H9 (cell line): Measurements from ENCODE around the gene MYH11. TPM values are rescaled to one million over a fixed set of nuclear protein-coding genes. Genes with fewer than 3 reads are reported as not detected.

ENCODE experiments used
- DNase-seq: peaks from one replicate; pipeline ENCODE4 v3.0.0-alpha.2; 2017
- H2AFZ ChIP-seq: one replicate; pipeline ENCODE4 v1.6.1; 2013; ENCODE audit warnings: mild to moderate bottlenecking, low read length, control low read depth, moderate library complexity
- H2AK5ac ChIP-seq: 2 replicates; pipeline ENCODE4 v1.6.1; 2013; ENCODE audit warnings: low read length, control low read depth, mixed read lengths; ENCODE audit not compliant: insufficient read length
- H2BK120ac ChIP-seq: one replicate; pipeline ENCODE4 v1.6.1; 2013; ENCODE audit warnings: low read depth, mild to moderate bottlenecking, low read length, control low read depth, inconsistent platforms; ENCODE audit not compliant: poor library complexity, severe bottlenecking
- H2BK12ac ChIP-seq: 2 replicates; pipeline ENCODE4 v1.6.1; 2013; ENCODE audit warnings: low read length, control low read depth, mixed read lengths, low read depth; ENCODE audit not compliant: insufficient read length
- H2BK15ac ChIP-seq: 2 replicates; pipeline ENCODE4 v1.6.1; 2013; ENCODE audit warnings: low read depth, low read length, control low read depth
- H2BK20ac ChIP-seq: one replicate; pipeline ENCODE4 v1.6.1; 2013; ENCODE audit warnings: low read depth, mild to moderate bottlenecking, low read length, control low read depth, inconsistent platforms; ENCODE audit not compliant: poor library complexity, severe bottlenecking
- H2BK5ac ChIP-seq: 2 replicates; pipeline ENCODE4 v1.6.1; 2013; ENCODE audit warnings: low read length, control low read depth, mixed read lengths; ENCODE audit not compliant: insufficient read length
- H3K14ac ChIP-seq: 2 replicates; pipeline ENCODE4 v1.6.1; 2013; ENCODE audit warnings: low read length, control low read depth; ENCODE audit not compliant: insufficient read depth
- H3K18ac ChIP-seq: 2 replicates; pipeline ENCODE4 v1.6.1; 2013; ENCODE audit warnings: low read depth, mild to moderate bottlenecking, mixed read lengths, low read length, control low read depth; ENCODE audit not compliant: insufficient read length
- H3K23ac ChIP-seq: 2 replicates; pipeline ENCODE4 v1.6.1; 2013; ENCODE audit warnings: low read length, control low read depth, mixed read lengths, low read depth; ENCODE audit not compliant: insufficient read length
- H3K23me2 ChIP-seq: 2 replicates; pipeline ENCODE4 v1.6.1; 2013; ENCODE audit warnings: low read depth, mild to moderate bottlenecking, mixed read lengths, low read length, control low read depth; ENCODE audit not compliant: insufficient read length, poor library complexity, severe bottlenecking
- H3K27ac ChIP-seq: 2 replicates; pipeline ENCODE4 v1.5.1; 2013; ENCODE audit warnings: low read length, control low read depth, mixed read lengths, low read depth; ENCODE audit not compliant: insufficient read length
- H3K27me3 ChIP-seq: 2 replicates; pipeline ENCODE4 v1.6.1; 2013; ENCODE audit warnings: low read length, control low read depth, inconsistent platforms; ENCODE audit not compliant: insufficient read depth
- H3K4ac ChIP-seq: 2 replicates; pipeline ENCODE4 v1.6.1; 2013; ENCODE audit warnings: low read depth, mild to moderate bottlenecking, control low read depth, inconsistent platforms, low read length, moderate library complexity
- H3K4me1 ChIP-seq: 2 replicates; pipeline ENCODE4 v1.6.1; 2013; ENCODE audit warnings: low read length, control low read depth, inconsistent platforms; ENCODE audit not compliant: insufficient read depth
- H3K4me2 ChIP-seq: 2 replicates; pipeline ENCODE4 v1.6.1; 2013; ENCODE audit warnings: low read length, control low read depth, mixed read lengths; ENCODE audit not compliant: insufficient read length, insufficient read depth
- H3K56ac ChIP-seq: 2 replicates; pipeline ENCODE4 v1.6.1; 2013; ENCODE audit warnings: low read depth, mild to moderate bottlenecking, mixed read lengths, low read length, control low read depth; ENCODE audit not compliant: insufficient read length
- H3K79me1 ChIP-seq: 2 replicates; pipeline ENCODE4 v1.6.1; 2013; ENCODE audit warnings: low read depth, mild to moderate bottlenecking, moderate library complexity, low read length, control low read depth, inconsistent platforms; ENCODE audit not compliant: insufficient read depth, poor library complexity, severe bottlenecking
- H3K79me2 ChIP-seq: 2 replicates; pipeline ENCODE4 v1.6.1; 2013; ENCODE audit warnings: low read length, control low read depth, inconsistent platforms; ENCODE audit not compliant: insufficient read depth
- H3K9ac ChIP-seq: 2 replicates; pipeline ENCODE4 v1.6.1; 2013; ENCODE audit warnings: low read length, control low read depth, mixed read lengths; ENCODE audit not compliant: insufficient read length; ENCODE audit errors: extremely low read depth
- H3K9me3 ChIP-seq: one replicate; pipeline ENCODE4 v1.6.1; 2013; ENCODE audit warnings: low read depth, low read length, inconsistent platforms; ENCODE audit not compliant: control insufficient read depth
- H3T11ph ChIP-seq: one replicate; pipeline ENCODE4 v1.6.1; 2013; ENCODE audit warnings: mild to moderate bottlenecking, low read length, control low read depth, inconsistent platforms
- H4K20me1 ChIP-seq: one replicate; pipeline ENCODE4 v1.6.1; 2013; ENCODE audit not compliant: control insufficient read depth, insufficient read length, insufficient read depth
- H4K5ac ChIP-seq: 2 replicates; pipeline ENCODE4 v1.6.1; 2013; ENCODE audit warnings: low read depth, mild to moderate bottlenecking, mixed read lengths, low read length, control low read depth; ENCODE audit not compliant: insufficient read length
- H4K8ac ChIP-seq: replicated peaks from 2 replicates; pipeline ENCODE4 v1.6.1; 2013; ENCODE audit warnings: low read length, control low read depth, mixed read lengths, low read depth; ENCODE audit not compliant: insufficient read length
- H4K91ac ChIP-seq: 2 replicates; pipeline ENCODE4 v1.6.1; 2013; ENCODE audit warnings: low read depth, mild to moderate bottlenecking, moderate library complexity, mixed read lengths, low read length, control low read depth; ENCODE audit not compliant: insufficient read length
- H3K27ac Mint-ChIP-seq, 3 experiments: 2 replicates in 2 of 3; 3 replicates in 1 of 3; pipeline ENCODE4 v1.8.0; 2020 to 2021; ENCODE audit warnings: mixed read lengths in 3 of 3, mild to moderate bottlenecking in 1 of 3, moderate library complexity in 1 of 3
- H3K27me3 Mint-ChIP-seq: 2 replicates; pipeline ENCODE4 v1.8.0; 2021; ENCODE audit warnings: low read depth, mild to moderate bottlenecking, moderate library complexity, mixed read lengths
- H3K36me3 Mint-ChIP-seq, 3 experiments: 2 replicates in 2 of 3; 3 replicates in 1 of 3; pipeline ENCODE4 v1.8.0; 2020 to 2021; ENCODE audit warnings: low read depth in 3 of 3, mixed read lengths in 3 of 3; ENCODE audit not compliant: insufficient read depth in 1 of 3
- H3K4me1 Mint-ChIP-seq, 2 experiments: 2 replicates each; pipeline ENCODE4 v1.8.0; 2020; ENCODE audit warnings: mixed read lengths in 2 of 2
- H3K4me3 Mint-ChIP-seq, 2 experiments: 2 replicates in 1 of 2; 3 replicates in 1 of 2; pipeline ENCODE4 v1.8.0; 2020 to 2021; ENCODE audit warnings: mild to moderate bottlenecking in 2 of 2, mixed read lengths in 2 of 2, moderate library complexity in 1 of 2
- H3K9me3 Mint-ChIP-seq, 2 experiments: 2 replicates in 1 of 2; 3 replicates in 1 of 2; pipeline ENCODE4 v1.8.0; 2020; ENCODE audit warnings: mild to moderate bottlenecking in 2 of 2, mixed read lengths in 2 of 2, moderate library complexity in 1 of 2
- CTCF ChIP-seq: fragments of 200-600 bp; sonication (generic); conservative IDR thresholded peaks from 3 replicates; pipeline ENCODE4 v1.8.0; 2021; ENCODE audit warnings: antibody characterized with exemption, mild to moderate bottlenecking
- WGBS: extraction: QIAGEN DNeasy Blood & Tissue Kit; methylation state at CpG from one replicate; pipeline ENCODE4 v1.1.7; 2013; ENCODE audit warnings: missing lambda C conversion rate, low lambda C conversion rate, mixed read lengths; ENCODE audit not compliant: insufficient read length; ENCODE audit errors: extremely low coverage; 5-methylcytosine and 5-hydroxymethylcytosine counted together
- total RNA-seq: library from RNA; stranded (reverse); gene quantifications from 2 replicates; pipeline ENCODE4 v1.2.1, GENCODE V29; 2021

MYH11 gene
- total RNA-seq, 1 experiment from 2014 or later = 0.42 TPM

DNA sequence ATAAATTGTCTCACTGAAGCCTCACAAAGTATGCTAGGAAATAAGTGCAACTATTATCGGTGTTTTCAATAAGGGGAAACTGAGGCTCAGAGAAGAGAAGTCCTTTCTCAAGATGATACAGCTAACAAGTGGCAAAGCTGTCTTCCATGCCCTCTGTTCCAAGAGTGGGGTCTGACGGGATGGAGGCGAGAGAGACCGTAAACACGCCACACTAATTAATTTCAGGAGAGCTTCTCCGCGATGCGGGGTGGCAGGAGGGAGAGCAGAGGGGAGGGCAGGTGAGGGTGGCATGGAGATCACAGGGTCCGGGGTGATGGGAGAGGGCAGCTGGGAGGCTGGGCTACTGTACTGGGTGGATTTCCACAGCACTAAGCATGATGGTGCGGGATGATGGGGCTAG, 80.3 kb downstream of the MYH11 start:
- H4K91ac ChIP-seq = no peak overlapping the region
- Mint-ChIP-seq H3K36me3 (no peaks in the 10 kb centered on the region), H3K27me3 (peaks cover 11% of the 10 kb centered on the region), H3K9me3 (no peaks in the 10 kb centered on the region), H3K27ac (no peak overlapping the region), H3K4me3 (no peak overlapping the region), H3K4me1 (peaks cover 3% of the 10 kb centered on the region in 2 experiments; a peak in 3 of 4 replicates)
- no peak overlapping the region for H2BK20ac ChIP-seq
- no peaks in the 10 kb centered on the region for H3K27me3 ChIP-seq
- no peak overlapping the region for H3K14ac ChIP-seq
- no peaks in the 10 kb centered on the region for H3K79me2 ChIP-seq
- H3K9me3 ChIP-seq = no peaks in the 10 kb centered on the region
- no peaks in the 10 kb centered on the region for H3K4me1 ChIP-seq
- WGBS = no CpG with 5 or more reads among the region's 10 CpGs
- DNase-seq = no peak
- H3T11ph ChIP-seq = no peak overlapping the region
- H3K23me2 ChIP-seq = no peaks in the 10 kb centered on the region
- H3K23ac ChIP-seq = no peak overlapping the region
- H3K4ac ChIP-seq = no peak overlapping the region
- no peak overlapping the region for H3K4me2 ChIP-seq
- no peaks in the 10 kb centered on the region for H4K20me1 ChIP-seq
- H4K8ac ChIP-seq = no peak overlapping the region
- no peak overlapping the region for H2BK12ac ChIP-seq
- no peak overlapping the region for H2BK5ac ChIP-seq
- no peak for TF ChIP-seq CTCF
- H2AFZ ChIP-seq = no peak overlapping the region
- H2BK120ac ChIP-seq = no peak overlapping the region
- no peak overlapping the region for H3K18ac ChIP-seq
- H2BK15ac ChIP-seq = no peak overlapping the region
- no peak overlapping the region for H3K56ac ChIP-seq
- no peak overlapping the region for H2AK5ac ChIP-seq
- no peak overlapping the region for H4K5ac ChIP-seq
- no peak overlapping the region for H3K27ac ChIP-seq
- no peaks in the 10 kb centered on the region for H3K79me1 ChIP-seq
- no peak overlapping the region for H3K9ac ChIP-seq
